HepG2 (cell line): ENCODE data around the gene EPM2AIP1. TPM values are rescaled to one million over a fixed set of nuclear protein-coding genes. Genes with fewer than 3 reads are reported as not detected.

ENCODE experiments used
- ATAC-seq: fragments of 200-7000 bp; cut with Tn5 transposase; 3 replicates; pipeline ENCODE4 v1.9.1; 2020; ENCODE audit warnings: mild to moderate bottlenecking, moderate library complexity
- BruUV-seq: library from RNA; stranded (reverse); fragments of 400-500 nt; replicated peaks from 2 replicates; lab custom pipeline; 2021; lab: Mats Ljungman, UMichigan
- CTCF ChIA-PET: fragments of 300-600 bp; formaldehyde crosslinking; extraction: SDS; loops from one replicate; lab custom pipeline; 2021; ENCODE audit warnings: low total read pairs, inconsistent platforms, low intra/inter-chr PET ratio; lab: Yijun Ruan, JAX
- POLR2A ChIA-PET: fragments of 350-600 bp; sonication (Branson Sonifier 250); formaldehyde crosslinking; loops from one replicate; lab custom pipeline; 2020; ENCODE audit warnings: antibody characterized with exemption, inconsistent platforms; lab: Yijun Ruan, JAX
- DNase-seq: peaks from one replicate; pipeline ENCODE4 v3.0.0-alpha.2; 2015; ENCODE audit warnings: low spot score
- FAIRE-seq: peaks from 3 replicates; lab custom pipeline; 2011; peaks lifted over from hg19 to GRCh38; lab: Jason Lieb, UNC
- H2AFZ ChIP-seq: one replicate; pipeline ENCODE4 v1.6.1; 2011; ENCODE audit warnings: low read length, inconsistent platforms
- H3K27ac ChIP-seq: fragments of 300-600 bp; 3 replicates; pipeline ENCODE4 v1.8.0; 2011; ENCODE audit warnings: mixed run types, mild to moderate bottlenecking, mixed read lengths, low read length, inconsistent platforms; ENCODE audit not compliant: insufficient read depth; ENCODE audit errors: extremely low read length
- H3K27me3 ChIP-seq, 2 experiments: fragments of 200-600 bp in 1 of 2; 2 replicates in 1 of 2; 3 replicates in 1 of 2; pipeline versions ENCODE4 v1.6.0 to v1.8.0; 2011; ENCODE audit warnings: low read length in 2 of 2, mild to moderate bottlenecking in 2 of 2, moderate library complexity in 2 of 2, inconsistent platforms in 1 of 2; ENCODE audit not compliant: insufficient read depth in 2 of 2, control insufficient read depth in 1 of 2
- H3K36me3 ChIP-seq, 2 experiments: fragments of 200-600 bp in 1 of 2; replicated peaks in 1 of 2; 2 replicates in 1 of 2; 3 replicates in 1 of 2; pipeline versions ENCODE4 v1.5.1 to v1.8.0; 2011; ENCODE audit warnings: low read length in 2 of 2, inconsistent platforms in 1 of 2; ENCODE audit not compliant: insufficient read depth in 2 of 2, control insufficient read depth in 1 of 2
- H3K4me1 ChIP-seq: 2 replicates; pipeline ENCODE4 v1.5.1; 2012; ENCODE audit warnings: low read length, inconsistent platforms; ENCODE audit not compliant: insufficient read depth
- H3K4me2 ChIP-seq: 2 replicates; pipeline ENCODE4 v1.6.0; 2011; ENCODE audit warnings: low read depth, low read length, inconsistent platforms
- H3K4me3 ChIP-seq, 3 experiments: fragments of 200-600 bp in 1 of 3; sonication (generic), shearing (Covaris generic) in 1 of 3; replicated peaks in 1 of 3; 2 replicates each; pipeline ENCODE4 v1.5.1; 2011 to 2016; ENCODE audit warnings: low read length in 3 of 3, inconsistent platforms in 2 of 3, low read depth in 2 of 3, mild to moderate bottlenecking in 2 of 3, control low read depth in 1 of 3, mixed read lengths in 1 of 3; ENCODE audit not compliant: insufficient read depth in 1 of 3
- H3K79me2 ChIP-seq: one replicate; pipeline ENCODE4 v1.6.1; 2011; ENCODE audit warnings: low read length, inconsistent platforms; ENCODE audit not compliant: insufficient read depth
- H3K9ac ChIP-seq: 2 replicates; pipeline ENCODE4 v1.6.0; 2011; ENCODE audit warnings: mild to moderate bottlenecking, low read depth, low read length, inconsistent platforms; ENCODE audit not compliant: insufficient read depth
- H3K9me3 ChIP-seq: 2 replicates; pipeline ENCODE4 v1.5.1; 2012; ENCODE audit warnings: mild to moderate bottlenecking, low read length
- H4K20me1 ChIP-seq: 2 replicates; pipeline ENCODE4 v1.6.0; 2011; ENCODE audit warnings: inconsistent platforms, mild to moderate bottlenecking, low read length, moderate library complexity; ENCODE audit not compliant: insufficient read depth
- CBFB ChIP-seq: sonication (generic); formaldehyde crosslinking; IDR thresholded peaks from 2 replicates; pipeline ENCODE4 v1.4.0; 2020; ENCODE audit warnings: missing genetic modification reagents
- CEBPB ChIP-seq: IDR thresholded peaks from 2 replicates; pipeline ENCODE4 v1.6.1; 2011; ENCODE audit warnings: low read depth, low read length, improper control_type of control experiment, borderline replicate concordance
- CEBPG ChIP-seq: IDR thresholded peaks from 2 replicates; pipeline ENCODE4 v1.6.1; 2016
- GTF3A ChIP-seq: sonication (generic); formaldehyde crosslinking; conservative IDR thresholded peaks from 2 replicates; pipeline ENCODE4 v1.4.0; 2020; ENCODE audit warnings: mild to moderate bottlenecking, missing genetic modification reagents
- HES4 ChIP-seq: sonication (generic); formaldehyde crosslinking; IDR thresholded peaks from 2 replicates; pipeline ENCODE4 v1.9.0; 2021; ENCODE audit warnings: mild to moderate bottlenecking, missing genetic modification reagents, borderline replicate concordance
- JUN ChIP-seq: sonication (generic); formaldehyde crosslinking; IDR thresholded peaks from 2 replicates; pipeline ENCODE4 v1.4.0; 2020; ENCODE audit warnings: mild to moderate bottlenecking, missing genetic modification reagents
- MAFF ChIP-seq: IDR thresholded peaks from 2 replicates; pipeline ENCODE4 v1.6.1; 2011; ENCODE audit warnings: low read depth, low read length, improper control_type of control experiment
- RFX1 ChIP-seq: fragments of 450-650 bp; IDR thresholded peaks from 2 replicates; pipeline ENCODE4 v1.6.1; 2017
- TARDBP ChIP-seq: sonication (generic); formaldehyde crosslinking; IDR thresholded peaks from 2 replicates; pipeline ENCODE4 v1.8.0; 2022; ENCODE audit warnings: mild to moderate bottlenecking, missing genetic modification reagents
- TSC22D2 ChIP-seq: sonication (generic); formaldehyde crosslinking; IDR thresholded peaks from 2 replicates; pipeline ENCODE4 v1.5.1; 2020; ENCODE audit warnings: missing genetic modification reagents, mild to moderate bottlenecking, borderline replicate concordance
- XRCC5 ChIP-seq: fragments of 200-400 bp; formaldehyde crosslinking; optimal IDR thresholded peaks from 2 replicates; pipeline ENCODE3; 2017; ENCODE audit warnings: mild to moderate bottlenecking, low read length
- YEATS4 ChIP-seq: sonication (generic); formaldehyde crosslinking; IDR thresholded peaks from 2 replicates; pipeline ENCODE4 v1.4.0; 2020; ENCODE audit warnings: missing genetic modification reagents, borderline replicate concordance
- ZNF24 ChIP-seq: fragments of 450-650 bp; IDR thresholded peaks from 2 replicates; pipeline ENCODE4 v1.6.1; 2017; ENCODE audit warnings: antibody characterized with exemption, mild to moderate bottlenecking
- ZNF605 ChIP-seq: sonication (generic); formaldehyde crosslinking; IDR thresholded peaks from 2 replicates; pipeline ENCODE4 v1.8.0; 2022; ENCODE audit warnings: mild to moderate bottlenecking, missing genetic modification reagents
- ZSCAN9 ChIP-seq: IDR thresholded peaks from 2 replicates; pipeline ENCODE4 v1.6.1; 2016; ENCODE audit warnings: borderline replicate concordance
- WGBS: methylation state at CpG from one replicate; pipeline ENCODE4 v1.1.6; 2017; ENCODE audit warnings: low lambda C conversion rate; 5-methylcytosine and 5-hydroxymethylcytosine counted together
- in situ Hi-C: cut with HindIII; loops from 2 replicates; pipeline ENCODE4 v1.10.0; 2017; ENCODE audit warnings: low pct_unique_long_range_greater_than_20kb; ENCODE audit not compliant: extremely low pct_ligation_motif_present
- intact Hi-C: fragments of 100-400 bp; cut with micrococcal nuclease; formaldehyde crosslinking; loops from one replicate; pipeline ENCODE4 v1.10.0; 2022; ENCODE audit not compliant: unreplicated experiment
- polyA plus RNA-seq, 8 experiments: library from polyadenylated mRNA; depleted of rRNA in 3 of 8; stranded (reverse) in 7 of 8; unstranded in 1 of 8; fragments of >200 nt; fragmentation: Illumina TruSeq in 4 of 8; extraction: Trizol in 4 of 8; gene quantifications; 2 replicates each; pipeline versions ENCODE4 v1.2.1 to v1.2.3, GENCODE V29; 2011 to 2016; ENCODE audit warnings: low read depth in 4 of 8, missing spikeins in 1 of 8, mixed read lengths in 1 of 8; ENCODE audit not compliant: insufficient read depth in 1 of 8
- total RNA-seq, 5 experiments: library from RNA; depleted of rRNA; stranded (reverse); fragments of >200 nt; fragmentation: Illumina TruSeq; extraction: Trizol; gene quantifications; 2 replicates each; pipeline ENCODE4 v1.2.3, GENCODE V29; 2016; ENCODE audit warnings: low read depth in 1 of 5

EPM2AIP1 gene
- total and polyA plus RNA-seq, 2 of the 13 experiments (the other 11 are each of a cell fraction or from before 2014, with no cell fraction given): 10.7 to 23.0 TPM

- DNase-seq: no peak
- Histone ChIP-seq H3K36me3 (peaks cover 34 to 76% of the 10 kb centered on the region in 2 experiments), H3K4me3 (no peak overlapping the region), H3K9ac (no peak overlapping the region), H3K4me2 (no peak overlapping the region), H3K4me1 (no peaks in the 10 kb centered on the region), H3K27ac (no peak overlapping the region), H2AFZ (no peak overlapping the region), H3K79me2 (no peaks in the 10 kb centered on the region), H4K20me1 (no peaks in the 10 kb centered on the region)
- FAIRE-seq: no peak
- intact Hi-C loops (loop anchor here (1.0 to 5.0 kb wide), 2 partner anchors 188 to 233 kb away; no protein-coding TSS in a partner anchor), in situ Hi-C loops (loop anchor here (10.0 kb wide), 1 partner anchor 190 kb away; no protein-coding TSS in a partner anchor)
- POLR2A ChIA-PET: interaction anchor here (1.9 kb wide), 1 partner anchor 32 kb away, joined by 7 read pairs; the partner anchor contains the start of genes EPM2AIP1 and MLH1
- CTCF ChIA-PET: interaction anchor here (1.8 kb wide), 1 partner anchor 188 kb away, joined by 5 read pairs; no protein-coding TSS in a partner anchor
- ATAC-seq: no peak
- peak; percentile 66 for TF ChIP-seq ZNF605 (CRISPR knock-in tag)
- TF ChIP-seq YEATS4 (CRISPR knock-in tag): no peak
- TF ChIP-seq CEBPG (CRISPR knock-in tag): peak; percentile 53
- TF ChIP-seq XRCC5: no peak
- TF ChIP-seq MAFF: no peak
- TF ChIP-seq GTF3A: no peak
- TF ChIP-seq CEBPB: peak; percentile 87
- no peak for TF ChIP-seq JUN
- no peak for TF ChIP-seq ZSCAN9 (CRISPR knock-in tag)
- TF ChIP-seq ZNF24: no peak
- TF ChIP-seq TARDBP (CRISPR knock-in tag): no peak
- TF ChIP-seq CBFB: no peak
- TF ChIP-seq HES4 (CRISPR knock-in tag): no peak
- TF ChIP-seq RFX1: no peak
- no peak for TF ChIP-seq TSC22D2 (CRISPR knock-in tag)
- TF ChIP-seq, all 625 proteins: peak for 3
- WGBS: over 99% methylated on average over 3 of the region's 3 CpGs
- 0 out of 2 replicates have a peak, but pooled peaks cover 4% of the 10 kb centered on the region for H3K9me3 ChIP-seq
- no TSS peak for BruUV-seq
- no peaks in the 10 kb centered on the region for H3K27me3 ChIP-seq
Observed at GRCh38 chr3:37024820-37025405, 32.0 kb upstream of the EPM2AIP1 start.
